ENCODE measurements around the gene CAPZA1. TPM values are rescaled to one million over a fixed set of nuclear protein-coding genes. Genes with fewer than 3 reads are reported as not detected.
"Not testable (repeated sequence)": the region's sequence is repeated elsewhere in the genome, so short reads cannot be mapped to it uniquely, and the experiment has no call there.

Gene CAPZA1
- 251 and 265 TPM in 2 replicates for total RNA-seq (2014; rRNA removed; shearing (Covaris generic))

- DNase-seq (ENCODE audit: low read depth), result peak; percentile 93
Observed at GRCh38 chr1:112619518-112620376, at the start of gene CAPZA1. Gene CAPZA1 (plus strand): TSS chr1:112619832. CDS start chr1:112619845, 13 bp downstream.

DNA sequence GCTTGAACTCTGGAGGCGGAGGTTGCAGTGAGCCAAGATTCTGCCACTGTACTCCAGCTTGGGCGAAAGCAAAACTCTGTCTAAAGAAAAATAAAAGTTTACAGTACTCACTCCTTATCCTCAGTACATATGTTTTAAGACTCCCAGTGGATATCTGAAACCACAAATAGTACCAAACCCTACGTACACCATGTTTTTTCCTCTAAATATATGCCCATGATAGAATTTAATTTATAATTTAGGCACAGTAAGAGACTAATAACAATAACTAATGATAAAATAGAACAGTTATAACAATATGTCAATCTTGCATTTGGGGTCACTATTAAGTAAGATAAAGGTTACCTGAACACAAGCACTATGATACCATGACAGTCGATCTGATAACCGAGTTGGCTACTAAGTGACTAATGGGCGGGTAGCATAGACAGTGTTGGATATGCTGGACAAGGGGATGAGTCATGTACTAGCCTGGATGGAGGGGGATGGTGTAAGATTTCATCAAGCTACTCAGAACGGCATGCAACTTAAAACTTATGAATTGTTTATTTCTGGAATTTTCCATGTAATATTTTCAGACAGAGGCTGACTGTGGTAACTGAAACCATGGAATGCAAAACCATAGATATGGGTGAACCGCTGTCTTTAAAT lies 44.4 kb upstream of the CAPZA1 start:
- peak; percentile 86 for DNase-seq (ENCODE audit: low read depth)

GRCh38 chr1:112576240-112576639 lies 43.4 kb upstream of the CAPZA1 start:
- DNase-seq (ENCODE audit: low read depth), result no peak

- DNase-seq (ENCODE audit: low read depth), result no peak
Observed at GRCh38 chr1:112579801-112580510, 39.7 kb upstream of the CAPZA1 start.

GRCh38 chr1:112581586-112582192 lies 37.9 kb upstream of the CAPZA1 start:
- no peak for DNase-seq (ENCODE audit: low read depth)

GRCh38 chr1:112583366-112583765 lies 36.3 kb upstream of the CAPZA1 start:
- DNase-seq (ENCODE audit: low read depth), result no peak

DNA sequence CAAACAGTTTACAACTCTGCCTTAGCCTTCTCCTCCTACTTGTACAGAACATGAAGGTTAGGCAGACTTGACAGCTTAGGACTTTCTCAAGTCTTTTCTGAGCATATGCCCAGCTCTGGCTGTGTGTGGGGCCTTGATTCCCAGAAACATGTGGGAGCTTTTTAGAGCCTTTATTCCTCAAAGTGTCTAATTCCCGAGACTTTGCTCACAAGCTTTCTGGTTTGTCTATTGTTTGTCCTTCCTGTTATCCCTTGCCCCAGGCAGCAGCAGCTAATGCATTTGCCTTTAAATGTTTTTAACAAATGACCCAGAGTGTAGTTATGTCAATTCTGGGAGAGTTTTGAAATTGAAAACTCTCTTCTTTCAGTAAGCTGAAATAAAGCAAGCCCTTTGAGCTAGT lies 29.9 kb upstream of the CAPZA1 start:
- DNase-seq (ENCODE audit: low read depth), result no peak

DNA sequence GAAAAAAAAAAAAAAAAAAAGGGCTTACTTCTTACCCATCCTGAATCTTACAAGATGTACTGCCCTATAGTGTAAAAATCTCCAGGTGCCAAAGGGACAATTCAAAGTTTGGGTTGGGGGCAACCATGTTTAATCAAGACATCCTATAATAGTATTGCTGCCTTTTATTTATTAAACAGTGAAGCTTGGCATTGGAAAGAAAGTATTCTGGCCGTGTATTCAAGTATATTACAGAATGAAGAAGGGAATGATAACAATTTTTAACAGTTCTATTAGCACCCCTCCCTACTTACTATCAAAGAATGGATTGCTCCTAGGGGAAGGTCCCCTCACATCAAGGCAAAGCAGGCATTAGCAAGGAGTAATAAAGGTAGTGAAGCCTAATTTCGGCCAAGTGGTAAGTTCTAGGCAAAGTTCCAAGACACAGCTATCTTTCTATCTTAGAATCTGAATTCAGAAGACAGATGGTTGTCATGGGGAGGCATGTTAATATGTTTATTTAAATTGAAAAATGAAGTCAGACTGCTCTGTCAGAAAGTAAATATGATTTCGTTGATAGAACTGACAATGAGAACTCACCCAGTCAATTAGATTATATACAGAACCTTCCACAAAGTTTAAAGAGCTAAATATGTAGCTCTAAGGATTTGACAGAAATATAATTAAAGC lies 25.3 kb upstream of the CAPZA1 start:
- no peak for DNase-seq (ENCODE audit: low read depth)

GRCh38 chr1:112599477-112599876 lies 20.2 kb upstream of the CAPZA1 start:
- no peak for DNase-seq (ENCODE audit: low read depth)

DNA sequence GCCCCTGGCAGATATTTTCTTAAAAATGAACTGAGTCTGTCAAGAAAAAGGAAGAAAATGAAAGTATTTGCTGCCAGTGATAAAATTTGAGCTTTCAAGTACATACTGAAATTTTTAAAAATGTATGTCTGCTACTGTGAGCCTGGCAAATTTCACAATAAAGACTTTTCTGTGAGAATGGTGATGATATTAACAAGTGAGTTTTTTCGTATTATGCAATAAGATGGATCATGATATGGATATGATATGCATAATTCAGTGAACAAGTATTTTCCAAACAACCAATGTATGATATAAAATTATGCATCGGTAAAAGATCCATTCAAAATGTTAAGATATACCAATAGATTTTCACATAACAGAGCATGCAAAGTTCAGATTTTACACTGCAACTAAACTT lies 16.6 kb upstream of the CAPZA1 start:
- no peak for DNase-seq (ENCODE audit: low read depth)

GRCh38 chr1:112603541-112603940 lies 16.1 kb upstream of the CAPZA1 start:
- no peak for DNase-seq (ENCODE audit: low read depth)

DNA sequence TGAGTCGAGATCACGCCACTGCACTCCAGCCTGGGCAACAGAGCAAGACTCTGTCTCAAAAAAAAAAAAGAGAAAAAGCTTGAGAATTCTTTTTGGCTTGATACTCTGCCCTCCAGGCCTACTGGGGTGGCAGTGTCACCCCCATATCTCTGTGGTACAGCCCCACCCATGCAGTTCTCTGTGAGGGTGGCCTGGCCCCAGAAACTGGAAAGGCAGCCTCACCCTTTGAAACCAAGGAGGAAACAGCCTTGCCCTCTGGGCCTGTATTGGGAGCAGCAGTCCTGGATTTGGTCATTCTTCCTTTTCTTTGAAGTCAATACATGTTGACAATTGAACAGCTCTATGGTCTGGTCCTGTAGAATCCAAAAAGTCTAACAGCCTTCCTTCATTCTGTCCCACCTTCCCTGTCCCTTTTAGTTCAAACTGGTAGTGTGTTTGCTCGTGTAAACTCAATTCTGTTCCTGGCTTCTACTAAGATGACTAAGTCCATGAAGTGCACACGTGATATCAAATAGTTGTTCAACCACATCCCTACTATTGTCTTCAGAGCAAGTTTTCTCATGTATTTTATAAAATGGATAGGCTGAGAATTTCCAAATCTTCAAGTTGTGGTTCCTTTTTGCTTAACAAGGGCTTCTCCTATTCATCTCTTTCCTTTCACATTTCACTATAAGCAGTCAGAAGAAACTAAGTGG lies 13.9 kb upstream of the CAPZA1 start:
- DNase-seq (ENCODE audit: low read depth), result peak; percentile 48

DNA sequence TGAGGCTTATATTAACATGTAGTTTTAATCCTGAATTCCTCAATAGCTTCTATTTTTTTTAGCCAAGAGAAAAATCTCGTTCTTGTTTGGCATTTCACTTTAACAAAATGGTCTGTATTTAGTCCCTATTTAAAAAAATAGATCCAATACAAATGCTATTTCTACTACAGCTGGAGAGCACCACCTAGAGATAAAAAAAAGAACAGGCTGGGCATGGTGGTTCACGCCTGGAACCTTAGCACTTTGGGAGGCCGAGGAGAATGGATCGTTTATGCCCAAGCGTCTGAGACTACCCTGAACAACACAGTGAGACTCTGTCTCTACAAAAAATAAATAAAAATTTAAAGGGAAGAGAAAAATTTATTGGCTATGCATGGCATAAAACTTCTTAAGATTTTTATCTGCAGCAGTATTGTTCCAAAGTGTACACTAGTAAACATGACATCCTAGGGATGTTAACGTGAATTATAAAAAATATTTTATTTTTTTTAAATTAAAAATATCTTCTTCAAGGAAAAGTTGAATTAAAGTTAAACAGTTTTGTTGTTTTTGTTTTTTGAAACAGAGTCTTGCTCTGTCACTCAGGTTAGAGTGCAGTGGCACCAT lies 5.1 kb upstream of the CAPZA1 start:
- peak; percentile 51 for DNase-seq (ENCODE audit: low read depth)

DNA sequence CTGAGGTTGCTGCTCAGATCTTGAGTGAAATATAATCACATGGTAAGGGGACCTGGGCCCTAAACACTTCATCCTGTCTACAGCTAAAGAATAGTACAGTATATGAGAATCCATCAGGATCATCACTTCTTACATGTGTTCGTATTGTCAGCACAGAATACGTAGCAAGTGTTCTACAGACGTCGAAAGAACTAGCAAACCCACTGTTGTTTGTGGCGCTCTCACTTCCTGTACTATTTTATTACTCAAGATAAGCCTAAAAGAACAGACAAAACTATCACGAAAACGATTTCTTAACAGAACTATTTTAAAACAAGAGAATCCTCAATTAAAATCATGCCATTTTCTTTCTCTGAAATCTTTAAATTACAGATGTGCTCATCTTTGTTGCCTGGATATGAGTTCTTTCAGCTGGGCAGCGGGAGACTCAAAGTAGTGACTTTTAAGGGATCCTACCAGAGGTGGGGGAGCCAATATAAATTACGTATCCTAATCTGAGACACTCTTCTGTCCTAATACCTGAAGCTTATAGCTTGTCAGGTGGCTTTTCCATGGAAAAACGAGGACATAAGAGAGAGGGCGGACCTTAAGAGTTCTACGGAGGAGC lies 1.4 kb upstream of the CAPZA1 start:
- peak; percentile 26 for DNase-seq (ENCODE audit: low read depth)

- peak; percentile 78 for DNase-seq (ENCODE audit: low read depth)
Observed at GRCh38 chr1:112618721-112619517, 713 bp upstream of the CAPZA1 start, which contains the start of gene ST7L. Gene ST7L (minus strand): TSS chr1:112619141. CDS start chr1:112619113, 28 bp downstream.

GRCh38 chr1:112620377-112620695 lies 704 bp downstream of the CAPZA1 start:
- DNase-seq (ENCODE audit: low read depth), result no peak

- not testable (repeated sequence) for DNase-seq (ENCODE audit: low read depth)
Observed at GRCh38 chr1:112624493-112624892, 4.9 kb downstream of the CAPZA1 start.

GRCh38 chr1:112625696-112626095 lies 6.1 kb downstream of the CAPZA1 start:
- peak; percentile 56 for DNase-seq (ENCODE audit: low read depth)

DNA sequence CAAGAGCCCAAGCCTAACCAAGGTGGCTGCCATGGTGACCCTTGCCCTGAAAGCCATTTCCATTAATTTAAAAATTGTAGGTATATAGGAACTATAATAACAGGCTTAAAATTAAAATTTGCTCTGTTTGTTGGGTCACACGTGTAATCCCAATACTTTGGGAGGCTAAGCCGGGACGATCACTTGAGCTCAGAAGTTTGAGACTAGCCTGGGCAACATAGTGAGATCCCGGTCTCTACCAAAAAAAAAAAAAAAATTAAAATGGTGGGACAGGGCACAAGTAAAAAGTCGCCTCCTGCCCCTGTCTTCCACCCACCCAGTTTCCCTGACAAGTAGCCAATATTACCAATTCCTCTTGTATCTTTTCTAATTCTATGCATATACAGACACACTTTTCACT lies 6.6 kb downstream of the CAPZA1 start:
- DNase-seq (ENCODE audit: low read depth), result no peak

Measured in RPMI7951 (cell line).